HG02852 (cell line): ENCODE data around the gene DCDC2B.
"Not testable (repeated sequence)": the region's sequence is repeated elsewhere in the genome, so short reads cannot be mapped to it uniquely, and the experiment has no call there.

Experiments used
- ATAC-seq: cut with Tn5 transposase; IDR thresholded peaks from one replicate; pipeline ENCODE4 v1.9.1; 2021; ENCODE audit warnings: mild to moderate bottlenecking, moderate library complexity; ENCODE audit not compliant: unreplicated experiment

DCDC2B gene

DNA sequence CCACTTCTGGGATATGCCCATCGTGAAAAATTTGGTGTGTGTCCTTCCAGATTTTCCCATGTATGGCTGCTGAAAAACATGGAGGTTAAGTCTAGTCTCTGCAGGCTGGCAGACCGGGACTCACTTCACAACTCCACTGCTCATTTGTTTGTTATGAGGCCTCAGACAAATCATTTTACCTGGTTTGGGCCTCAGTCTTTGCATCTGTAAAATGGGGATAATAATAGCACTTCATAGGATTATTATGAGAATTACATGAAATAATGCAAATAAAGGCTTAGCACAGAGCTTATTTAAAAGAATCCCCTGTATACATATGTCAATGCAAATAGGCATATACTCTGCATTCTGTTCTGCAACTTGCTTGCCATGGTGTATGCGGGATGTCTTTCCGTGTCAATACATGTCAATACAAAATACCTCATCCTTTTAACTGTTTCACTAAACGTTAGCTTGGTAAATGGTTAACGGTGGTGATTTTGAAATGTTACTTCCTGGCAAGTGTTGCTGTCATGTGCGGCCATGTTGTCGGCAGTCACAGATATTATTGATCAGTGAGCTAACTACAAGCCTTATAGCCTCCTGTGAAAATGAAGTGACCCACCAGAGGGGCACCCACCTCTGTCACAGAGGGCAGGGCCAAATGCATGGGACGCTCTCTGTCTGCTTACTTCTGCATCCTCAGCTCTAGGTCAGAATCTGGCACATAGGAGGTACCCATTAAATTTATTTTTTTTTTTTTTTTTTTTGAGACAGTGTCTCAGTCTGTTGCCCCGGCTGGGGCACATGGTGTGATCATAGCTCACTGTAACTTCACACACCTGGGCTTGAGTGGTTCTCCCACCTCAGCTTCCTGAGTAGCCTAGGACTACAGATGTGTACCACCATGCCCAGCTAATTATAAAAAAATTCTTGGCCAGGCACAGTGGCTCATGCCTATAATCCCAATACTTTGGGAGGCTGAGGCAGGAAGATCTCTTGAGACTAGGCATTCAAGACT, 46.5 kb downstream of the DCDC2B start:
- ATAC-seq, result no peak

DNA sequence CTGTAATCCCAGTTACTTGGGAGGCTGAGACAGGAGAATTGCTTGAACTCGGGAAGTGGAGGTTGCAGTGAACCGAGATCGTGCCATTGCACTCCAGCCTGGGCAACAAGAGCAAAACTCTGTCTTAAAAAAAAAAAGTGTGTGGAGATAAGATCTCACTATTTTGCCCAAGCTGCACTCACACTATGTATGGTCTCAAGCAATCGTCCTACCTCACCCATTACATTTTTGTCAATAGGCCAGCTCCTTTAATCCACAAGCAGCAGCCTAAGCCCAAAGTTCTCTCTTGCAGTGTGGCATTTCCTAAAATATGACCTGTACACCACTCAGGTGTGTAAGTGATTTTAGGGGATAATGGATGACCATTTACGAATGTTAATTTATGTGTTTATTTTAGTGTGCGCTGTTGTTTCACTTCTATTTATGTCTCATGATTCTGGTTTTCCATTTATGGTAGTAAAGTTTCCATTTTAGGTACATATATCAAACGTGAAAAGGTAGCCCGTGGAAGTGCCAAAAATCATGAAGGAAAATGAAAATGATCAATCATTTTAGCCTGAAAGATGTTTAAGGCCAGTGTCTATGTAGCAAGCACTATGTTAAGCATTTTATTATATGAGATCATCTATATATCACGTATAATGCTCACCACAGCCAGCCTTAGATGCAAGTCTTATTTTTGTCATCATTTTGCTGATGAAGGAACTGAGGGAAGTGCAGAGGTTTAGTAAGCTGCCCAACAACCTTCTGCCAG, 47.8 kb downstream of the DCDC2B start:
- ATAC-seq, result no peak

DNA sequence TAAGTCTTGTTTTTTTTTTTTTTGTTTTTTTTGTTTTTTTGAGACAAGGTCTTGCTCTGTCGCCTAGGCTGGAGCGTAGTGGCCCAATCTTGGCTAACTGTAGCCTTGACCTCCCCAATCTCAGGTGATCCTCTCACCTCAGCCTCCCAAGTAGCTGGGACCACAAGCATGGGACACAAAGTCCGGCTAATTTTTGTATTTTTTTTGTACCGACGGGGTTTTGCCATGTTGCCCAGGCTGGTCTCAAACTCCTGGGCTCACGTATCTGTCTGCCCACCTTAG, 48.3 kb downstream of the DCDC2B start:
- no peak for ATAC-seq

DNA sequence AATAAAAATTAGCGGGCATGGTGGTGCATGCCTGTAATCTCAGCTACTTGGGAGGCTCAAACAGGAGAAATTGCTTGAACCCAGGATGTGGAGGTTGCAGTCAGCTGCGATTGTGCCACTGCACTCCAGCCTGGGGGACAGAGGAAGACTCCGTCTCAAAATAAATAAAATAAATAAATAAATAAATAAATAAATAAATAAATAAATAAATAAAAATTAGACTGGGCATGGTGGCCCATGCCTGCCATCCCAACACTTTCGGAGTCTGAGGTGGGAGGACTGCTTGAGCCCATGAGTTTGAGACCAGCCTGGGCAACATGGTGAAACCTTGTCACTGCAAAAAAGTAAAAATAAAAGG, 54.3 kb downstream of the DCDC2B start:
- not testable (repeated sequence) for ATAC-seq

DNA sequence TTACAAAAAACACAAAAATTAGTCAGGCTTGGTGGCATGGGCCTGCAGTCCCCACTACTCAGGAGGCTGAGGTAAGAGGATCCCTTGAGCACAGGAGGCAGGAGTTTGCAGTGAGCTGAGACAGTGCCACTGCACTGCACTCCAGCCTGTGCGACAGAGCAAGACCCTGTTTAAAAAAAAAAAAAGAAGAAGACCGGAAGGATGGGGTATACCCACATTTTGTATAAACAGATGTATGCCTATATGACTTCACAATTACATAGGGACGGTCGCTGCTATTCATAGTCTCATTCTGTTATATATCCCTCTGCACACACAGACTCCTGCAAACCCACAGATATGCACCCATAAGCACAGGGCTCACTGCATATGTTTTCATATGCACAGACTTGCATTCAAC, 54.9 kb downstream of the DCDC2B start:
- ATAC-seq, result no peak
